ENCODE data around the gene ITPR2. TPM values are rescaled to one million over a fixed set of nuclear protein-coding genes. Genes with fewer than 3 reads are reported as not detected.

Gene ITPR2
- total RNA-seq, 1 experiment from 2014 or later = 26.0 TPM

GRCh38 chr12:26557326-26557725 is 275.7 kb downstream of the ITPR2 start:
- H3K36me3 ChIP-seq (ENCODE audit: low read depth) = no peaks in the 10 kb centered on the region
- peaks cover 3% of the 10 kb centered on the region; the same call in 1 of the 2 replicates for H3K9me2 ChIP-seq (ENCODE audit: insufficient read depth)
- ChIA-PET CTCF (no interaction called here), POLR2A (ENCODE audit: unreplicated experiment) (no interaction called here)
- intact Hi-C loops (cut with micrococcal nuclease; ENCODE audit: unreplicated experiment) = no loop called here
- H3K27ac ChIP-seq = no peak overlapping the region
- no TSS peak for BruUV-seq (replicated peaks)
- no peaks in the 10 kb centered on the region for H3K4me1 ChIP-seq (replicated peaks; ENCODE audit: insufficient read depth)
- no peak for TF ChIP-seq EZH2 (IDR thresholded peaks at IDR 0.05; ENCODE audit: low read depth)
- TF ChIP-seq CTCF (conservative IDR thresholded peaks at IDR 0.05) = no peak
- H3K4me3 ChIP-seq = no peak overlapping the region
- no peaks in the 10 kb centered on the region for H3K9me3 ChIP-seq (ENCODE audit: insufficient read depth, low read depth)
- no peaks in the 10 kb centered on the region for H4K20me1 ChIP-seq (ENCODE audit: insufficient read depth)
- H3K4me2 ChIP-seq = no peak overlapping the region
- H3F3A ChIP-seq (ENCODE audit: insufficient read depth, low read depth) = no peaks in the 10 kb centered on the region
- no peaks in the 10 kb centered on the region for H3K79me2 ChIP-seq (ENCODE audit: low read depth)
- no peak overlapping the region for H2AFZ ChIP-seq
- no peaks in the 10 kb centered on the region for H3K27me3 ChIP-seq (ENCODE audit: insufficient read depth, low read depth)
- no peak for DNase-seq

GRCh38 chr12:26556916-26557315 is 276.1 kb downstream of the ITPR2 start:
- CTCF ChIA-PET = no interaction called here
- H3F3A ChIP-seq (ENCODE audit: insufficient read depth, low read depth) = no peaks in the 10 kb centered on the region
- no peaks in the 10 kb centered on the region for H3K4me1 ChIP-seq (replicated peaks; ENCODE audit: insufficient read depth)
- H3K27me3 ChIP-seq (ENCODE audit: insufficient read depth, low read depth) = no peaks in the 10 kb centered on the region
- H3K9me3 ChIP-seq (ENCODE audit: insufficient read depth, low read depth) = no peaks in the 10 kb centered on the region
- POLR2A ChIA-PET (ENCODE audit: unreplicated experiment) = no interaction called here
- H3K27ac ChIP-seq = no peak overlapping the region
- no peak for DNase-seq
- intact Hi-C loops (cut with micrococcal nuclease; ENCODE audit: unreplicated experiment) = no loop called here
- TF ChIP-seq CTCF (conservative IDR thresholded peaks at IDR 0.05) = no peak
- no peak for TF ChIP-seq EZH2 (IDR thresholded peaks at IDR 0.05; ENCODE audit: low read depth)
- H3K4me3 ChIP-seq = no peak overlapping the region
- H3K4me2 ChIP-seq = no peak overlapping the region
- H3K9me2 ChIP-seq (ENCODE audit: insufficient read depth) = no peaks in the 10 kb centered on the region; the same call in 1 of the 2 replicates
- H3K36me3 ChIP-seq (ENCODE audit: low read depth) = no peaks in the 10 kb centered on the region
- no peak overlapping the region for H2AFZ ChIP-seq
- BruUV-seq (replicated peaks) = no TSS peak
- no peaks in the 10 kb centered on the region for H3K79me2 ChIP-seq (ENCODE audit: low read depth)
- no peaks in the 10 kb centered on the region for H4K20me1 ChIP-seq (ENCODE audit: insufficient read depth)

- POLR2A ChIA-PET (ENCODE audit: unreplicated experiment) = no interaction called here
- no peak for TF ChIP-seq EZH2 (IDR thresholded peaks at IDR 0.05; ENCODE audit: low read depth)
- no peak for TF ChIP-seq CTCF (conservative IDR thresholded peaks at IDR 0.05)
Observed at GRCh38 chr12:26555139-26555538, 277.9 kb downstream of the ITPR2 start.

More at GRCh38 chr12:26555139-26555538, 277.9 kb downstream of the ITPR2 start:
- H2AFZ ChIP-seq = no peak overlapping the region
- no peaks in the 10 kb centered on the region for H3F3A ChIP-seq (ENCODE audit: insufficient read depth, low read depth)
- no peaks in the 10 kb centered on the region for H4K20me1 ChIP-seq (ENCODE audit: insufficient read depth)
- CTCF ChIA-PET = no interaction called here
- no peak overlapping the region for H3K4me2 ChIP-seq
- no peak for DNase-seq
- H3K9me2 ChIP-seq (ENCODE audit: insufficient read depth) = no peaks in the 10 kb centered on the region
- no peaks in the 10 kb centered on the region for H3K9me3 ChIP-seq (ENCODE audit: insufficient read depth, low read depth)
- H3K4me1 ChIP-seq (replicated peaks; ENCODE audit: insufficient read depth) = no peaks in the 10 kb centered on the region
- BruUV-seq (replicated peaks) = no TSS peak
- no peak overlapping the region for H3K27ac ChIP-seq
- intact Hi-C loops (cut with micrococcal nuclease; ENCODE audit: unreplicated experiment) = no loop called here
- H3K4me3 ChIP-seq = no peak overlapping the region
- H3K27me3 ChIP-seq (ENCODE audit: insufficient read depth, low read depth) = no peaks in the 10 kb centered on the region
- H3K79me2 ChIP-seq (ENCODE audit: low read depth) = no peaks in the 10 kb centered on the region
- H3K36me3 ChIP-seq (ENCODE audit: low read depth) = no peaks in the 10 kb centered on the region

Data from PC-9 (cell line).